Gastroesophageal sphincter (tissue), 4 donors: ENCODE data around the gene KCNJ10. TPM values are rescaled to one million over a fixed set of nuclear protein-coding genes. Genes with fewer than 3 reads are reported as not detected.

Experiments
- ATAC-seq: fragments of 150-250 bp; one replicate; pipeline ENCODE4 v1.9.1; 2016; ENCODE audit warnings: mild to moderate bottlenecking, moderate library complexity
- H3K27ac ChIP-seq, 4 donors: fragments of 200-600 bp; sonication (generic) in 3 of 4; 1 replicate in 3 of 4; 2 replicates in 1 of 4; pipeline ENCODE4 v1.5.1; 2016 to 2019
- H3K27me3 ChIP-seq: fragments of 200-600 bp; sonication (generic); one replicate; pipeline ENCODE4 v1.5.1; 2019
- H3K36me3 ChIP-seq, 2 donors: fragments of 200-600 bp; sonication (generic); one replicate each; pipeline ENCODE4 v1.5.1; 2019; ENCODE audit warnings: control low read depth in 1 of 2
- H3K4me1 ChIP-seq, 3 donors: fragments of 200-600 bp; sonication (generic); 1 replicate in 2 of 3; 2 replicates in 1 of 3; pipeline ENCODE4 v1.5.1; 2016 to 2019; ENCODE audit warnings: control low read depth in 2 of 3
- H3K4me3 ChIP-seq, 2 donors: fragments of 200-600 bp; sonication (generic); one replicate each; pipeline ENCODE4 v1.5.1; 2019; ENCODE audit warnings: mild to moderate bottlenecking in 1 of 2, moderate library complexity in 1 of 2
- H3K9me3 ChIP-seq, 3 donors: fragments of 200-600 bp; sonication (generic); one replicate each; pipeline ENCODE4 v1.5.1; 2017 to 2019; ENCODE audit warnings: control low read depth in 2 of 3
- CTCF ChIP-seq, 4 experiments: fragments of 200-600 bp in 2 of 4; fragments of 450-650 bp in 2 of 4; sonication (generic) in 1 of 4; IDR thresholded peaks; one replicate each; pipeline ENCODE4 v1.5.1; 2017 to 2019; ENCODE audit warnings: antibody characterized with exemption in 4 of 4, mild to moderate bottlenecking in 2 of 4, moderate library complexity in 2 of 4
- EP300 ChIP-seq: sonication (generic); formaldehyde crosslinking; IDR thresholded peaks from one replicate; pipeline ENCODE4 v1.6.1; 2017; ENCODE audit warnings: antibody characterized with exemption, mild to moderate bottlenecking
- POLR2A ChIP-seq, 2 donors: fragments of 450-650 bp; IDR thresholded peaks; one replicate each; pipeline ENCODE4 v1.6.1; 2017; ENCODE audit warnings: antibody characterized with exemption in 2 of 2, mild to moderate bottlenecking in 2 of 2, moderate library complexity in 1 of 2
- POLR2AphosphoS5 ChIP-seq: sonication (generic); formaldehyde crosslinking; IDR thresholded peaks from one replicate; pipeline ENCODE4 v1.6.1; 2017; ENCODE audit warnings: antibody characterized with exemption
- WGBS, 2 donors: methylation state at CpG; one replicate each; pipeline ENCODE4 v1.1.5; 2018; ENCODE audit warnings: low coverage in 1 of 2; 5-methylcytosine and 5-hydroxymethylcytosine counted together
- total RNA-seq, 4 donors: library from RNA; depleted of rRNA; stranded (reverse); fragments of >200 nt; gene quantifications; one replicate each; pipeline ENCODE4 v1.1.0, GENCODE V29; 2016

The KCNJ10 gene
- total RNA-seq, 4 donors from 2014 or later = not detected

GRCh38 chr1:160109686-160110085 is 39.7 kb upstream of the KCNJ10 start:
- Histone ChIP-seq H3K27me3 (no peaks in the 10 kb centered on the region), H3K4me1 (peaks cover 0 to 36% (median 7%) of the 10 kb centered on the region in 3 donors), H3K9me3 (no peaks in the 10 kb centered on the region), H3K36me3 (no peaks in the 10 kb centered on the region), H3K4me3 (no peak overlapping the region), H3K27ac (no peak overlapping the region)
- WGBS, 2 donors = 40 to 48% methylated on average over 2 to 4 of the region's 4 CpGs
- TF ChIP-seq CTCF (IDR thresholded peaks at IDR 0.05) = no peak
- no peak for TF ChIP-seq POLR2A (IDR thresholded peaks at IDR 0.05)
- no peak for TF ChIP-seq POLR2AphosphoS5
- no peak for TF ChIP-seq EP300
- ATAC-seq = no peak

GRCh38 chr1:160108888-160109662 is 39.1 kb upstream of the KCNJ10 start:
- TF ChIP-seq CTCF (IDR thresholded peaks at IDR 0.05) = peak in 3 of 4 experiments; percentile 30 to 63 (median 35)
- TF ChIP-seq POLR2AphosphoS5 = no peak
- Histone ChIP-seq H3K9me3 (no peaks in the 10 kb centered on the region), H3K27me3 (no peaks in the 10 kb centered on the region), H3K36me3 (no peaks in the 10 kb centered on the region), H3K4me3 (no peak overlapping the region), H3K27ac (no peak overlapping the region), H3K4me1 (peaks cover 4 to 36% (median 7%) of the 10 kb centered on the region in 3 donors)
- WGBS, 2 donors = 34 to 80% methylated on average over 1 to 6 of the region's 6 CpGs
- peak; percentile 27 for ATAC-seq

- no peak overlapping the region for H3K27ac ChIP-seq
- 60 to 100% methylated on average over 1 of the region's 1 CpG for WGBS, 2 donors
- no peak for ATAC-seq
- H3K27me3 ChIP-seq = no peaks in the 10 kb centered on the region
- H3K4me3 ChIP-seq = no peak overlapping the region
- no peak for TF ChIP-seq EP300
- no peak for TF ChIP-seq CTCF (IDR thresholded peaks at IDR 0.05)
- TF ChIP-seq POLR2AphosphoS5 = no peak
- no peak for TF ChIP-seq POLR2A (IDR thresholded peaks at IDR 0.05)
- H3K4me1 ChIP-seq = peaks cover 6 to 36% (median 11%) of the 10 kb centered on the region in 3 donors
- no peaks in the 10 kb centered on the region for H3K36me3 ChIP-seq
- no peaks in the 10 kb centered on the region for H3K9me3 ChIP-seq
Observed at GRCh38 chr1:160107512-160107911, 37.6 kb upstream of the KCNJ10 start.

- peak overlapping the region in 2 of 4 donors; percentile 97 for H3K27ac ChIP-seq
- no peaks in the 10 kb centered on the region for H3K27me3 ChIP-seq
- H3K9me3 ChIP-seq = no peaks in the 10 kb centered on the region
- H3K36me3 ChIP-seq = no peaks in the 10 kb centered on the region
- no peak for ATAC-seq
- H3K4me1 ChIP-seq = peaks cover 6 to 47% (median 21%) of the 10 kb centered on the region in 3 donors
- WGBS, 2 donors = 100% methylated on average over 1 of the region's 5 CpGs
- H3K4me3 ChIP-seq = no peak overlapping the region
- TF ChIP-seq POLR2A (IDR thresholded peaks at IDR 0.05) (no peak), POLR2AphosphoS5 (no peak)
Observed at GRCh38 chr1:160105155-160105554, 35.2 kb upstream of the KCNJ10 start.

- peaks cover 6 to 54% (median 21%) of the 10 kb centered on the region in 3 donors for H3K4me1 ChIP-seq
- no peaks in the 10 kb centered on the region for H3K9me3 ChIP-seq
- TF ChIP-seq POLR2A (IDR thresholded peaks at IDR 0.05) = no peak
- TF ChIP-seq POLR2AphosphoS5 = no peak
- no peak for TF ChIP-seq CTCF (IDR thresholded peaks at IDR 0.05)
- TF ChIP-seq EP300 = no peak
- H3K4me3 ChIP-seq = no peak overlapping the region
- 36% methylated on average over 2 of the region's 3 CpGs; no CpG with 5 or more reads in 1 of the 2 donors for WGBS, 2 donors
- H3K27me3 ChIP-seq = no peaks in the 10 kb centered on the region
- no peak for ATAC-seq
- H3K27ac ChIP-seq = peak overlapping the region; percentile 59 to 97 (median 86)
- no peaks in the 10 kb centered on the region for H3K36me3 ChIP-seq
Observed at GRCh38 chr1:160104486-160104885, 34.5 kb upstream of the KCNJ10 start.
